Neutrophil (primary cell): ENCODE results near the gene MGAT3.

Source experiments
- H3K27ac ChIP-seq: fragments of 200-600 bp; sonication (generic); 2 replicates; pipeline ENCODE4 v1.5.1; 2016; ENCODE audit warnings: mild to moderate bottlenecking, moderate library complexity
- H3K27me3 ChIP-seq: fragments of 200-600 bp; sonication (generic); 2 replicates; pipeline ENCODE4 v1.6.0; 2016; ENCODE audit warnings: mild to moderate bottlenecking
- H3K36me3 ChIP-seq: fragments of 200-600 bp; sonication (generic); 2 replicates; pipeline ENCODE4 v1.5.1; 2017
- H3K4me1 ChIP-seq, 2 experiments: fragments of 200-600 bp in 1 of 2; sonication (generic) in 1 of 2; 1 replicate in 1 of 2; 2 replicates in 1 of 2; pipeline versions ENCODE4 v1.5.1 to v1.6.1; 2013 to 2016; ENCODE audit warnings: low read depth in 1 of 2, low read length in 1 of 2, mild to moderate bottlenecking in 1 of 2, moderate library complexity in 1 of 2; ENCODE audit not compliant: control insufficient read depth in 1 of 2, insufficient read depth in 1 of 2
- H3K4me3 ChIP-seq, 2 experiments: fragments of 200-600 bp in 1 of 2; sonication (generic) in 1 of 2; 1 replicate in 1 of 2; 2 replicates in 1 of 2; pipeline ENCODE4 v1.5.1; 2013 to 2016; ENCODE audit warnings: low read depth in 1 of 2, low read length in 1 of 2, mild to moderate bottlenecking in 1 of 2, moderate library complexity in 1 of 2
- H3K9me3 ChIP-seq: fragments of 200-600 bp; sonication (generic); 2 replicates; pipeline ENCODE4 v1.5.1; 2016
- CTCF ChIP-seq: fragments of 200-600 bp; sonication (generic); IDR thresholded peaks from 2 replicates; pipeline ENCODE4 v1.5.1; 2016; ENCODE audit warnings: antibody characterized with exemption

MGAT3 gene

GRCh38 chr22:39453765-39454378 is 2.9 kb upstream of the MGAT3 start:
- TF ChIP-seq CTCF: no peak
- H3K4me1 ChIP-seq: no peaks in the 10 kb centered on the region
- no peaks in the 10 kb centered on the region for H3K9me3 ChIP-seq
- H3K4me3 ChIP-seq: no peak overlapping the region
- no peak overlapping the region for H3K27ac ChIP-seq
- H3K27me3 ChIP-seq: peaks cover 72% of the 10 kb centered on the region
- no peaks in the 10 kb centered on the region for H3K36me3 ChIP-seq

- no peak for TF ChIP-seq CTCF
- Histone ChIP-seq H3K4me1 (no peaks in the 10 kb centered on the region), H3K27me3 (peaks cover 72% of the 10 kb centered on the region), H3K27ac (no peak overlapping the region), H3K4me3 (no peak overlapping the region), H3K9me3 (no peaks in the 10 kb centered on the region), H3K36me3 (no peaks in the 10 kb centered on the region)
These were observed 2.4 kb upstream of the MGAT3 start for GRCh38 chr22:39454385-39454871.

- Histone ChIP-seq H3K4me3 (no peak overlapping the region), H3K9me3 (no peaks in the 10 kb centered on the region), H3K4me1 (no peaks in the 10 kb centered on the region), H3K27me3 (peaks cover 78% of the 10 kb centered on the region), H3K27ac (no peak overlapping the region), H3K36me3 (no peaks in the 10 kb centered on the region)
- TF ChIP-seq CTCF: no peak
These were observed 365 bp downstream of the MGAT3 start for GRCh38 chr22:39457198-39457555.

- H3K4me3 ChIP-seq: no peak overlapping the region
- H3K27me3 ChIP-seq: peaks cover 78% of the 10 kb centered on the region
- H3K27ac ChIP-seq: no peak overlapping the region
These were observed 988 bp downstream of the MGAT3 start for GRCh38 chr22:39457556-39458443.

More at GRCh38 chr22:39457556-39458443, 988 bp downstream of the MGAT3 start:
- TF ChIP-seq CTCF: no peak
- Histone ChIP-seq H3K4me1 (no peaks in the 10 kb centered on the region), H3K36me3 (no peaks in the 10 kb centered on the region), H3K9me3 (no peaks in the 10 kb centered on the region)
